HepG2 (cell line): ENCODE measurements around the gene MSMB. TPM values are rescaled to one million over a fixed set of nuclear protein-coding genes. Genes with fewer than 3 reads are reported as not detected.
A peak's percentile ranks its signal among the peaks of the same experiment; 100 is the strongest.

ENCODE experiments used
- ATAC-seq: fragments of 200-7000 bp; cut with Tn5 transposase; 3 replicates; pipeline ENCODE4 v1.9.1; 2020; ENCODE audit warnings: mild to moderate bottlenecking, moderate library complexity
- BruUV-seq: library from RNA; stranded (reverse); fragments of 400-500 nt; replicated peaks from 2 replicates; lab custom pipeline; 2021; lab: Mats Ljungman, UMichigan
- CTCF ChIA-PET: fragments of 300-600 bp; formaldehyde crosslinking; extraction: SDS; loops from one replicate; lab custom pipeline; 2021; ENCODE audit warnings: low total read pairs, inconsistent platforms, low intra/inter-chr PET ratio; lab: Yijun Ruan, JAX
- POLR2A ChIA-PET: fragments of 350-600 bp; sonication (Branson Sonifier 250); formaldehyde crosslinking; loops from one replicate; lab custom pipeline; 2020; ENCODE audit warnings: antibody characterized with exemption, inconsistent platforms; lab: Yijun Ruan, JAX
- DNase-seq: peaks from one replicate; pipeline ENCODE4 v3.0.0-alpha.2; 2015; ENCODE audit warnings: low spot score
- FAIRE-seq: peaks from 3 replicates; lab custom pipeline; 2011; peaks lifted over from hg19 to GRCh38; lab: Jason Lieb, UNC
- H2AFZ ChIP-seq: one replicate; pipeline ENCODE4 v1.6.1; 2011; ENCODE audit warnings: low read length, inconsistent platforms
- H3K27ac ChIP-seq: fragments of 300-600 bp; 3 replicates; pipeline ENCODE4 v1.8.0; 2011; ENCODE audit warnings: mixed run types, mild to moderate bottlenecking, mixed read lengths, low read length, inconsistent platforms; ENCODE audit not compliant: insufficient read depth; ENCODE audit errors: extremely low read length
- H3K27me3 ChIP-seq, 2 experiments: fragments of 200-600 bp in 1 of 2; 2 replicates in 1 of 2; 3 replicates in 1 of 2; pipeline versions ENCODE4 v1.6.0 to v1.8.0; 2011; ENCODE audit warnings: low read length in 2 of 2, mild to moderate bottlenecking in 2 of 2, moderate library complexity in 2 of 2, inconsistent platforms in 1 of 2; ENCODE audit not compliant: insufficient read depth in 2 of 2, control insufficient read depth in 1 of 2
- H3K36me3 ChIP-seq, 2 experiments: fragments of 200-600 bp in 1 of 2; replicated peaks in 1 of 2; 2 replicates in 1 of 2; 3 replicates in 1 of 2; pipeline versions ENCODE4 v1.5.1 to v1.8.0; 2011; ENCODE audit warnings: low read length in 2 of 2, inconsistent platforms in 1 of 2; ENCODE audit not compliant: insufficient read depth in 2 of 2, control insufficient read depth in 1 of 2
- H3K4me1 ChIP-seq: 2 replicates; pipeline ENCODE4 v1.5.1; 2012; ENCODE audit warnings: low read length, inconsistent platforms; ENCODE audit not compliant: insufficient read depth
- H3K4me2 ChIP-seq: 2 replicates; pipeline ENCODE4 v1.6.0; 2011; ENCODE audit warnings: low read depth, low read length, inconsistent platforms
- H3K4me3 ChIP-seq, 3 experiments: fragments of 200-600 bp in 1 of 3; sonication (generic), shearing (Covaris generic) in 1 of 3; replicated peaks in 1 of 3; 2 replicates each; pipeline ENCODE4 v1.5.1; 2011 to 2016; ENCODE audit warnings: low read length in 3 of 3, inconsistent platforms in 2 of 3, low read depth in 2 of 3, mild to moderate bottlenecking in 2 of 3, control low read depth in 1 of 3, mixed read lengths in 1 of 3; ENCODE audit not compliant: insufficient read depth in 1 of 3
- H3K79me2 ChIP-seq: one replicate; pipeline ENCODE4 v1.6.1; 2011; ENCODE audit warnings: low read length, inconsistent platforms; ENCODE audit not compliant: insufficient read depth
- H3K9ac ChIP-seq: 2 replicates; pipeline ENCODE4 v1.6.0; 2011; ENCODE audit warnings: mild to moderate bottlenecking, low read depth, low read length, inconsistent platforms; ENCODE audit not compliant: insufficient read depth
- H3K9me3 ChIP-seq: 2 replicates; pipeline ENCODE4 v1.5.1; 2012; ENCODE audit warnings: mild to moderate bottlenecking, low read length
- H4K20me1 ChIP-seq: 2 replicates; pipeline ENCODE4 v1.6.0; 2011; ENCODE audit warnings: inconsistent platforms, mild to moderate bottlenecking, low read length, moderate library complexity; ENCODE audit not compliant: insufficient read depth
- CCDC6 ChIP-seq: sonication (generic); formaldehyde crosslinking; IDR thresholded peaks from 2 replicates; pipeline ENCODE4 v1.8.1; 2022; ENCODE audit warnings: mild to moderate bottlenecking, missing genetic modification reagents, moderate library complexity
- CREM ChIP-seq, 2 experiments: sonication (generic) in 1 of 2; formaldehyde crosslinking in 1 of 2; IDR thresholded peaks; 2 replicates each; pipeline versions ENCODE4 v1.4.0 to v1.6.1; 2016 to 2020; ENCODE audit warnings: antibody characterized with exemption in 1 of 2, mild to moderate bottlenecking in 1 of 2, missing genetic modification reagents in 1 of 2
- FOSL2 ChIP-seq: sonication (generic); formaldehyde crosslinking; IDR thresholded peaks from 2 replicates; pipeline ENCODE4 v1.4.0; 2020; ENCODE audit warnings: missing genetic modification reagents
- HNRNPLL ChIP-seq: fragments of 200-400 bp; formaldehyde crosslinking; IDR thresholded peaks from 2 replicates; pipeline ENCODE4 v1.6.1; 2017; ENCODE audit warnings: mild to moderate bottlenecking, low read depth, low read length; ENCODE audit not compliant: poor library complexity, severe bottlenecking
- HNRNPUL1 ChIP-seq: fragments of 200-400 bp; formaldehyde crosslinking; IDR thresholded peaks from 2 replicates; pipeline ENCODE4 v1.6.1; 2017; ENCODE audit warnings: low read depth, mild to moderate bottlenecking, low read length, moderate library complexity
- HOXA3 ChIP-seq: sonication (generic); formaldehyde crosslinking; IDR thresholded peaks from 2 replicates; pipeline ENCODE4 v1.5.0; 2020; ENCODE audit warnings: missing genetic modification reagents
- KAT8 ChIP-seq: IDR thresholded peaks from 2 replicates; pipeline ENCODE4 v1.6.1; 2016; ENCODE audit warnings: missing genetic modification reagents, missing compliant biosample characterization
- KLF16 ChIP-seq, 2 experiments: sonication (generic) in 1 of 2; formaldehyde crosslinking in 1 of 2; IDR thresholded peaks; 2 replicates each; pipeline versions ENCODE4 v1.6.1 to v1.8.0; 2016 to 2023; ENCODE audit warnings: missing genetic modification reagents in 2 of 2, missing compliant biosample characterization in 1 of 2
- ONECUT2 ChIP-seq: sonication (generic); formaldehyde crosslinking; IDR thresholded peaks from 2 replicates; pipeline ENCODE4 v1.4.0; 2020; ENCODE audit warnings: missing genetic modification reagents
- POLR2G ChIP-seq: fragments of 200-400 bp; formaldehyde crosslinking; IDR thresholded peaks from 2 replicates; pipeline ENCODE4 v1.6.1; 2018; ENCODE audit warnings: mild to moderate bottlenecking, low read depth, low read length, moderate library complexity
- TEF ChIP-seq: sonication (generic); formaldehyde crosslinking; IDR thresholded peaks from 2 replicates; pipeline ENCODE4 v1.5.0; 2020; ENCODE audit warnings: missing genetic modification reagents
- WGBS: methylation state at CpG from one replicate; pipeline ENCODE4 v1.1.6; 2017; ENCODE audit warnings: low lambda C conversion rate; 5-methylcytosine and 5-hydroxymethylcytosine counted together
- in situ Hi-C: cut with HindIII; loops from 2 replicates; pipeline ENCODE4 v1.10.0; 2017; ENCODE audit warnings: low pct_unique_long_range_greater_than_20kb; ENCODE audit not compliant: extremely low pct_ligation_motif_present
- intact Hi-C: fragments of 100-400 bp; cut with micrococcal nuclease; formaldehyde crosslinking; loops from one replicate; pipeline ENCODE4 v1.10.0; 2022; ENCODE audit not compliant: unreplicated experiment
- polyA plus RNA-seq, 8 experiments: library from polyadenylated mRNA; depleted of rRNA in 3 of 8; stranded (reverse) in 7 of 8; unstranded in 1 of 8; fragments of >200 nt; fragmentation: Illumina TruSeq in 4 of 8; extraction: Trizol in 4 of 8; gene quantifications; 2 replicates each; pipeline versions ENCODE4 v1.2.1 to v1.2.3, GENCODE V29; 2011 to 2016; ENCODE audit warnings: low read depth in 4 of 8, missing spikeins in 1 of 8, mixed read lengths in 1 of 8; ENCODE audit not compliant: insufficient read depth in 1 of 8
- total RNA-seq, 5 experiments: library from RNA; depleted of rRNA; stranded (reverse); fragments of >200 nt; fragmentation: Illumina TruSeq; extraction: Trizol; gene quantifications; 2 replicates each; pipeline ENCODE4 v1.2.3, GENCODE V29; 2016; ENCODE audit warnings: low read depth in 1 of 5

Gene MSMB
- total and polyA plus RNA-seq, 2 of the 13 experiments (the other 11 are each of a cell fraction or from before 2014, with no cell fraction given): 0.84 TPM; not detected in 1

- TF ChIP-seq KAT8: peak; percentile 60; the same call in 1 of the 2 replicates
- TF ChIP-seq HOXA3 (CRISPR knock-in tag): peak; percentile 23; the same call in 1 of the 2 replicates
- 0 out of 2 replicates have a peak, but pooled peaks have one; percentile 18 for TF ChIP-seq ONECUT2 (CRISPR knock-in tag)
- 0 out of 4 replicates have a peak, but pooled peaks of 1 of the 2 experiments have one; percentile 55 for TF ChIP-seq KLF16 (CRISPR knock-in tag; IDR thresholded peaks at IDR 0.05)
- peak; percentile 55; the same call in 1 of the 2 replicates for TF ChIP-seq FOSL2 (CRISPR knock-in tag)
Measured at GRCh38 chr10:46002189-46002687, 43.8 kb downstream of the MSMB start (continued).

GRCh38 chr10:46001187-46001756 lies 44.8 kb downstream of the MSMB start:
- ChIA-PET POLR2A (interaction anchor here (0.9 to 10.6 kb wide), 4 partner anchors 14 to 27 kb away, joined by 4 to 147 read pairs (median 8); no protein-coding TSS in a partner anchor), CTCF (no interaction called here)
- Histone ChIP-seq H3K79me2 (peaks cover 4% of the 10 kb centered on the region), H3K9me3 (no peaks in the 10 kb centered on the region), H3K4me2 (no peak overlapping the region), H2AFZ (no peak overlapping the region), H3K4me1 (peaks cover 86% of the 10 kb centered on the region), H3K36me3 (peaks cover 3 to 36% of the 10 kb centered on the region in 2 experiments), H3K4me3 (no peak overlapping the region), H3K27ac (peak overlapping the region; percentile 56), H4K20me1 (no peaks in the 10 kb centered on the region), H3K27me3 (no peaks in the 10 kb centered on the region), H3K9ac (no peak overlapping the region)
- no TSS peak for BruUV-seq
- DNase-seq (no peak), ATAC-seq (no peak), FAIRE-seq (no peak)
- intact Hi-C loops: no loop called here
- TF ChIP-seq TEF (CRISPR knock-in tag) (no peak), POLR2G (peak; percentile 15; the same call in 1 of the 2 replicates), HNRNPLL (no peak), CREM (IDR thresholded peaks at IDR 0.05) (no peak), CREM (CRISPR knock-in tag; IDR thresholded peaks at IDR 0.05) (no peak), HNRNPUL1 (no peak), CCDC6 (no peak)
- 77% methylated on average over 5 of the region's 5 CpGs for WGBS
- in situ Hi-C loops: no loop called here
